Trophoblast cell (in vitro differentiated cells and primary cell): ENCODE data around the gene PLAAT2.

Experiments
- DNase-seq, 2 donors: peaks; one replicate each; pipeline ENCODE4 v3.0.0-alpha.2; 2016
- H2AFZ ChIP-seq: 2 replicates; pipeline ENCODE4 v1.6.1; 2013; ENCODE audit warnings: low read length, moderate library complexity, mild to moderate bottlenecking; ENCODE audit not compliant: insufficient read depth, poor library complexity
- H2AK5ac ChIP-seq: 2 replicates; pipeline ENCODE4 v1.6.1; 2013; ENCODE audit warnings: mild to moderate bottlenecking, low read length
- H2BK120ac ChIP-seq: 2 replicates; pipeline ENCODE4 v1.6.1; 2013; ENCODE audit warnings: low read length, mild to moderate bottlenecking, moderate library complexity; ENCODE audit not compliant: insufficient read depth, poor library complexity
- H2BK12ac ChIP-seq: 2 replicates; pipeline ENCODE4 v1.6.1; 2013; ENCODE audit warnings: mild to moderate bottlenecking, low read length, moderate library complexity
- H2BK5ac ChIP-seq: 2 replicates; pipeline ENCODE4 v1.6.1; 2013; ENCODE audit warnings: low read length, low read depth, moderate library complexity, mild to moderate bottlenecking; ENCODE audit not compliant: poor library complexity
- H3K14ac ChIP-seq: 2 replicates; pipeline ENCODE4 v1.6.1; 2013; ENCODE audit warnings: mild to moderate bottlenecking, low read length
- H3K18ac ChIP-seq: 2 replicates; pipeline ENCODE4 v1.6.1; 2013; ENCODE audit warnings: mild to moderate bottlenecking, low read length
- H3K23ac ChIP-seq: 2 replicates; pipeline ENCODE4 v1.6.1; 2013; ENCODE audit warnings: low read length
- H3K27ac ChIP-seq: 2 replicates; pipeline ENCODE4 v1.5.1; 2013; ENCODE audit warnings: low read depth, mild to moderate bottlenecking, inconsistent platforms, low read length, moderate library complexity
- H3K27me3 ChIP-seq: 2 replicates; pipeline ENCODE4 v1.6.1; 2013; ENCODE audit warnings: inconsistent platforms, mild to moderate bottlenecking, low read length, moderate library complexity; ENCODE audit not compliant: insufficient read depth
- H3K36me3 ChIP-seq, 2 experiments: 1 replicate in 1 of 2; 2 replicates in 1 of 2; pipeline ENCODE4 v1.6.1; 2013; ENCODE audit warnings: low read length in 2 of 2, mild to moderate bottlenecking in 2 of 2, moderate library complexity in 1 of 2; ENCODE audit not compliant: insufficient read depth in 2 of 2, control insufficient read depth in 1 of 2
- H3K4ac ChIP-seq: 2 replicates; pipeline ENCODE4 v1.6.1; 2013; ENCODE audit warnings: low read depth, mild to moderate bottlenecking, low read length, moderate library complexity
- H3K4me1 ChIP-seq, 2 experiments: 1 replicate in 1 of 2; 2 replicates in 1 of 2; pipeline ENCODE4 v1.6.1; 2013; ENCODE audit warnings: low read length in 2 of 2, mild to moderate bottlenecking in 2 of 2, moderate library complexity in 1 of 2; ENCODE audit not compliant: insufficient read depth in 2 of 2, control insufficient read depth in 1 of 2
- H3K4me2 ChIP-seq: 2 replicates; pipeline ENCODE4 v1.6.1; 2013; ENCODE audit warnings: inconsistent platforms, mild to moderate bottlenecking, low read length, moderate library complexity
- H3K4me3 ChIP-seq: 2 replicates; pipeline ENCODE4 v1.5.1; 2013; ENCODE audit warnings: mild to moderate bottlenecking, low read depth, low read length, inconsistent platforms
- H3K79me1 ChIP-seq: one replicate; pipeline ENCODE4 v1.6.1; 2013; ENCODE audit warnings: low read length
- H3K79me2 ChIP-seq: 2 replicates; pipeline ENCODE4 v1.6.1; 2013; ENCODE audit warnings: low read length, mild to moderate bottlenecking; ENCODE audit not compliant: control insufficient read depth, insufficient read depth, poor library complexity
- H3K9ac ChIP-seq: 2 replicates; pipeline ENCODE4 v1.6.1; 2013; ENCODE audit warnings: mild to moderate bottlenecking, low read length
- H3K9me3 ChIP-seq: 2 replicates; pipeline ENCODE4 v1.6.1; 2013; ENCODE audit warnings: low read depth, mild to moderate bottlenecking, control low read depth, inconsistent platforms, low read length; ENCODE audit not compliant: insufficient read depth
- H4K12ac ChIP-seq: 2 replicates; pipeline ENCODE4 v1.6.1; 2013; ENCODE audit warnings: low read depth, mild to moderate bottlenecking, low read length, moderate library complexity
- H4K8ac ChIP-seq: 2 replicates; pipeline ENCODE4 v1.6.1; 2013; ENCODE audit warnings: low read depth, mild to moderate bottlenecking, low read length, moderate library complexity
- H4K91ac ChIP-seq: one replicate; pipeline ENCODE4 v1.6.1; 2013; ENCODE audit warnings: low read depth, mild to moderate bottlenecking, low read length, moderate library complexity
- WGBS: extraction: QIAGEN DNeasy Blood & Tissue Kit; methylation state at CpG from one replicate; pipeline ENCODE4 v1.1.7; 2013; ENCODE audit warnings: missing lambda C conversion rate; ENCODE audit not compliant: insufficient read length, insufficient coverage; ENCODE audit errors: extremely low coverage; 5-methylcytosine and 5-hydroxymethylcytosine counted together

PLAAT2 gene

GRCh38 chr11:63504933-63505586 is 58.1 kb downstream of the PLAAT2 start:
- Histone ChIP-seq H3K14ac (no peak overlapping the region), H2BK120ac (no peak overlapping the region), H2BK5ac (no peak overlapping the region), H2BK12ac (no peak overlapping the region), H2AK5ac (peak overlapping the region; percentile 33), H3K4me1 (peaks cover 9 to 16% of the 10 kb centered on the region in 2 experiments), H3K27ac (no peak overlapping the region), H3K79me1 (peaks cover 4% of the 10 kb centered on the region), H3K4me2 (no peak overlapping the region), H2AFZ (no peak overlapping the region), H3K18ac (no peak overlapping the region), H3K4me3 (no peak overlapping the region), H3K9me3 (peaks cover 4% of the 10 kb centered on the region), H3K23ac (no peak overlapping the region), H3K27me3 (no peaks in the 10 kb centered on the region), H3K79me2 (peaks cover 1% of the 10 kb centered on the region), H4K91ac (peak overlapping the region; percentile 45), H3K9ac (no peak overlapping the region), H4K8ac (no peak overlapping the region), H4K12ac (no peak overlapping the region), H3K36me3 (no peaks in the 10 kb centered on the region), H3K4ac (no peak overlapping the region)
- WGBS = no CpG with 5 or more reads among the region's 4 CpGs
- DNase-seq = no peak

- no peak overlapping the region for H3K4ac ChIP-seq
- H2BK120ac ChIP-seq = no peak overlapping the region
- H3K36me3 ChIP-seq = no peaks in the 10 kb centered on the region
- H2AFZ ChIP-seq = no peak overlapping the region
- H3K9me3 ChIP-seq = peaks cover 4% of the 10 kb centered on the region
- DNase-seq = no peak
- H3K4me3 ChIP-seq = no peak overlapping the region
- no peak overlapping the region for H2BK12ac ChIP-seq
- no peak overlapping the region for H2BK5ac ChIP-seq
- H3K27me3 ChIP-seq = no peaks in the 10 kb centered on the region
- peaks cover 4% of the 10 kb centered on the region for H3K79me1 ChIP-seq
- H4K91ac ChIP-seq = no peak overlapping the region
- no peak overlapping the region for H3K23ac ChIP-seq
- H3K18ac ChIP-seq = no peak overlapping the region
- no peak overlapping the region for H2AK5ac ChIP-seq
- no peak overlapping the region for H3K14ac ChIP-seq
- no peak overlapping the region for H3K27ac ChIP-seq
- H3K4me1 ChIP-seq = peaks cover 9 to 16% of the 10 kb centered on the region in 2 experiments
- H4K12ac ChIP-seq = no peak overlapping the region
- WGBS = no CpG with 5 or more reads among the region's 1 CpG
- no peak overlapping the region for H4K8ac ChIP-seq
- peaks cover 1% of the 10 kb centered on the region for H3K79me2 ChIP-seq
- no peak overlapping the region for H3K4me2 ChIP-seq
- no peak overlapping the region for H3K9ac ChIP-seq
These were observed 59.1 kb downstream of the PLAAT2 start for GRCh38 chr11:63504054-63504453.

- Histone ChIP-seq H3K27ac (no peak overlapping the region), H4K8ac (no peak overlapping the region), H2BK120ac (no peak overlapping the region), H3K14ac (no peak overlapping the region), H3K18ac (no peak overlapping the region), H3K4me1 (peaks cover 9 to 16% of the 10 kb centered on the region in 2 experiments), H2AK5ac (no peak overlapping the region), H3K27me3 (no peaks in the 10 kb centered on the region), H3K36me3 (no peaks in the 10 kb centered on the region), H2AFZ (no peak overlapping the region), H4K12ac (no peak overlapping the region), H2BK5ac (no peak overlapping the region), H3K79me1 (peaks cover 4% of the 10 kb centered on the region), H3K23ac (no peak overlapping the region), H3K9me3 (peaks cover 4% of the 10 kb centered on the region), H4K91ac (no peak overlapping the region), H3K4me2 (no peak overlapping the region), H3K4ac (no peak overlapping the region), H3K4me3 (no peak overlapping the region), H2BK12ac (no peak overlapping the region), H3K9ac (no peak overlapping the region), H3K79me2 (peaks cover 1% of the 10 kb centered on the region)
- no peak for DNase-seq
- WGBS = no CpG with 5 or more reads among the region's 6 CpGs
These were observed 59.7 kb downstream of the PLAAT2 start for GRCh38 chr11:63503492-63503891.
